Large intestine (tissue), 3 donors: Measurements from ENCODE around the gene GPR143. TPM values are rescaled to one million over a fixed set of nuclear protein-coding genes. Genes with fewer than 3 reads are reported as not detected.

ENCODE experiments used
- DNase-seq, 2 donors: peaks; one replicate each; pipeline versions ENCODE4 v3.0.0 to v3.0.0-alpha.2; 2013
- H3K27ac ChIP-seq: one replicate; pipeline ENCODE4 v1.5.1; 2013; ENCODE audit warnings: low read length
- H3K27me3 ChIP-seq: 2 replicates; pipeline ENCODE4 v1.6.1; 2013; ENCODE audit warnings: low read length; ENCODE audit not compliant: control insufficient read depth, insufficient read depth
- H3K36me3 ChIP-seq: 2 replicates; pipeline ENCODE4 v1.6.1; 2013; ENCODE audit warnings: low read length; ENCODE audit not compliant: control insufficient read depth, insufficient read depth
- H3K4me1 ChIP-seq: one replicate; pipeline ENCODE4 v1.6.1; 2013; ENCODE audit warnings: low read length; ENCODE audit not compliant: control insufficient read depth, insufficient read depth
- H3K4me3 ChIP-seq: one replicate; pipeline ENCODE4 v1.5.1; 2013; ENCODE audit warnings: low read length
- H3K9me3 ChIP-seq: one replicate; pipeline ENCODE4 v1.6.1; 2013; ENCODE audit warnings: mild to moderate bottlenecking, low read depth, low read length, moderate library complexity; ENCODE audit not compliant: control insufficient read depth
- WGBS: methylation state at CpG from one replicate; pipeline ENCODE4 v1.1.5; 2013; ENCODE audit warnings: low lambda C conversion rate; ENCODE audit not compliant: insufficient coverage; 5-methylcytosine and 5-hydroxymethylcytosine counted together
- polyA plus RNA-seq: library from polyadenylated mRNA; unstranded; fragments of 120-200 nt; gene quantifications from one replicate; pipeline ENCODE4 v1.2.1, GENCODE V29; 2013

GPR143 gene
- polyA plus RNA-seq, 1 donor, result 5.2 TPM

GRCh38 chrX:9739130-9739529 is 26.5 kb downstream of the GPR143 start:
- Histone ChIP-seq H3K9me3 (no peaks in the 10 kb centered on the region), H3K36me3 (no peaks in the 10 kb centered on the region), H3K4me1 (no peaks in the 10 kb centered on the region), H3K27me3 (no peaks in the 10 kb centered on the region), H3K27ac (no peak overlapping the region), H3K4me3 (no peak overlapping the region)
- no peak for DNase-seq
- no CpG with 5 or more reads among the region's 5 CpGs for WGBS

DNA sequence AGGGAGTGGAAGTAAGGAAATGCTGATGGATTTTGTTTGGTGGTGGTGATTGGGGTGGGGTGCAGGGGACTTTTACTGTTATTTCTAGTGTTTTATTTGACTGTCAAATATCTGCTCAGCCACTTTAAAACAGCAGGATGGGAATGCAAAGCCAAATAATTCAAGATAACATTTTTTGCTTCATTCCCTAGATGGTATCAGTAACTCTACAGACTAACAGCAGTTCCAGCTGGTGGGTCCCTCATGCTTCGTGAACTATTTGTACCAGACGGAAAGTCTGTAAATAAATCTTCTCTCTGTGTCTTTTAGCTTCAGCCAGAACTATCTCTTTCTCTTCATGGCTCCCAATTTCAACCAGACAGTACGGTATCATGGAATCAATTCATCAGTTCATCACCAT is 27.5 kb downstream of the GPR143 start:
- peaks cover 3% of the 10 kb centered on the region for H3K9me3 ChIP-seq
- no peak overlapping the region for H3K27ac ChIP-seq
- H3K4me3 ChIP-seq, result no peak overlapping the region
- 80% methylated on average over 1 of the region's 3 CpGs for WGBS
- no peaks in the 10 kb centered on the region for H3K4me1 ChIP-seq
- H3K27me3 ChIP-seq, result no peaks in the 10 kb centered on the region
- no peaks in the 10 kb centered on the region for H3K36me3 ChIP-seq
- no peak for DNase-seq

DNA sequence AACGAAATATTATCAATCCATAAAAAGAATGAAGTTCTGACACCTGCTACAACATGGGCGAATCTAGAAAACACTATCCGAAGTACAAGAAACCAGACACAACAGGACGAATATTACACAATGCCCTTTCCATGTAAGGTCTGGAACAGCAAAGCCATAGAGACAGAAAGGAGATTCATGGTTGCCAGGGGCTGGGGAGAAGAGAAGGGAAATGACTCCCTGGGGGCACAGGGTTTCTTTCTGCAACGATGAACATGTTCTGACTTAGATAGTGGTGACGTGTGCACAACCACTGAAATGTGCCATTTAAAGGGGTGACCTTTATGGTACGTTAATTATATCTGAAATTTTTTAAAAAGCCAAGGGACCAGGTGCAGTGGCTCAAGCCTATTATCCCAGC is 28.3 kb downstream of the GPR143 start:
- H3K9me3 ChIP-seq, result peaks cover 8% of the 10 kb centered on the region
- WGBS, result no CpG with 5 or more reads among the region's 7 CpGs
- H3K27me3 ChIP-seq, result no peaks in the 10 kb centered on the region
- no peak for DNase-seq
- H3K36me3 ChIP-seq, result no peaks in the 10 kb centered on the region
- no peak overlapping the region for H3K4me3 ChIP-seq
- H3K4me1 ChIP-seq, result no peaks in the 10 kb centered on the region
- no peak overlapping the region for H3K27ac ChIP-seq

- Histone ChIP-seq H3K27ac (no peak overlapping the region), H3K36me3 (no peaks in the 10 kb centered on the region), H3K4me3 (no peak overlapping the region), H3K4me1 (no peaks in the 10 kb centered on the region), H3K9me3 (peaks cover 12% of the 10 kb centered on the region), H3K27me3 (no peaks in the 10 kb centered on the region)
- DNase-seq, result no peak
- WGBS, result no CpG with 5 or more reads among the region's 1 CpG
These were observed 34.9 kb downstream of the GPR143 start for GRCh38 chrX:9730752-9731151.

DNA sequence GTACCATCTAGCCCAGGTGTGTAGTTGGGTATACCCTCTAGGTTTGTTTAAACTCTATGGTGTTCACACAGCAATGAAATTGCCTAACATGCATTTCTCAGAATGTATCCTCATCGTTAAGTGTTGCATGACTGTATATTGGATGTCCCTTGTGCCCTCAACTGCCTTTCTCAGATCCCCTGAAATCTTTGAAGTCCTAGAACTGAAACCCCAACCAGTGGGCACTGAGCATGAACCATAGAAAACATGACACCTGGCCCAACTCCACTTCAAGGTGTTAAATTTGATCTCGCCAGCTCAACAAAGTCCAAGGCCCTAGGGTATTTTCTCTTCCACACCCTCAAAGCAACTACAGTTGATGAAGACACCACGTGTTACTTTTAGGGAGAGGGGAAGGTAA is 35.6 kb downstream of the GPR143 start:
- H3K36me3 ChIP-seq, result no peaks in the 10 kb centered on the region
- no peak overlapping the region for H3K27ac ChIP-seq
- no peaks in the 10 kb centered on the region for H3K4me1 ChIP-seq
- H3K27me3 ChIP-seq, result no peaks in the 10 kb centered on the region
- DNase-seq, result peak in 1 of 2 donors; percentile 30
- no peak overlapping the region for H3K4me3 ChIP-seq
- H3K9me3 ChIP-seq, result peaks cover 12% of the 10 kb centered on the region
- no CpG with 5 or more reads among the region's 3 CpGs for WGBS

DNA sequence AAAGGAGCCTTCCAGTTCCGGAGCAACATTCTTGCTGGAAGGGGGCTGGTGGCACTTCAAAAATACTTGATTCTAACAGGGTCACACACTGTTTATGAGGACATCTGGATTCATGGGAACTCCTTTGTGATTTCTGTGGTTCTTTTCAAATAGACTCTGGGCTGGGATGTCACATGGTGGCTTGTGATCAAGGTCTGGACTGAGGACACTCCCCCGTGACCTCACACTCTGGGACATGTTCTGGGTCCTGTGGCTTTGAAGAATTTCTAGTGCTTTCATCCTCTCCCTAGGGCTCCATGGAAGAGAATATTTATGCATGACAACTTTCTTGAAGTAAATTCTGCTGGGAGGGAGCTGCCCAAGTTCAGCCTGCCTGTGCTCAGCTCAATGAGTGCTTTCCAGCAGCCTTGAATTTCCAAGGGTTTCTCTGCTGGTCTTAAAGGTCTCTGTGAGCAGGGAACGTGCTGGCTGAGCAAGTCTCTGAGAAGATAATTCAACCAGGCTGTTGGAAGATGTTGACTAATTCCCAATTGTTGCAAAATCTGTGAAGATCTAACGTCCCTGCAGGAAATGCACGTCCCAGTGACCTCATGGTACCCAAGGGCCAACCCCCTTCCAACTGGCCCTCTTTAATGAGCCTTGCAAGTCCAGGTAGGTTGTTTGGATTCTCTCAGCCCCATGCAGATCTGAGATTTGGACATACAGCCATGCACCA is 36.3 kb downstream of the GPR143 start:
- Histone ChIP-seq H3K27ac (no peak overlapping the region), H3K9me3 (peaks cover 12% of the 10 kb centered on the region), H3K4me3 (no peak overlapping the region), H3K27me3 (no peaks in the 10 kb centered on the region), H3K4me1 (no peaks in the 10 kb centered on the region), H3K36me3 (no peaks in the 10 kb centered on the region)
- WGBS, result no CpG with 5 or more reads among the region's 5 CpGs
- peak in 1 of 2 donors; percentile 23 for DNase-seq

DNA sequence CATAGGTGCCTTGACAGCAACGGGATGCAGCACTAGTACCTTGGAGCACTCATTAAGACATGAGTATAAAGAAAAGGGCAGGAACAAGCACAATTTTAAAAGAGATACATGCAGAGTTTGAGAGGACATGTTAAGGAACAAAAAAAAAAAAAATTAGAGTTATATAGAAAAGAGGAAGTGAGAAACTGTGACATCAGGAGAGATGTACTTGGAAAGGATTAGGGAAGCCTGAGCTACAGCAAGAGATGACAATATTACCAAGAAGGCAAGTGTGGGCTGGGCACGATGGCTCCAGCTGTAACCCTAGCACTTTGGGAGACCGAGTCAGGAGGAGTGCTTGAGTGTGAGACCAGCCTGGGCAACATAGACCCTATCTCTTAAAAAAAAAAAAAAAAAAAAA is 37.4 kb downstream of the GPR143 start:
- Histone ChIP-seq H3K36me3 (no peaks in the 10 kb centered on the region), H3K27ac (no peak overlapping the region), H3K4me1 (no peaks in the 10 kb centered on the region), H3K9me3 (peaks cover 11% of the 10 kb centered on the region), H3K4me3 (no peak overlapping the region), H3K27me3 (no peaks in the 10 kb centered on the region)
- DNase-seq, result no peak
- WGBS, result 100% methylated on average over 1 of the region's 3 CpGs

GRCh38 chrX:9724711-9725110 is 40.9 kb downstream of the GPR143 start:
- no peak overlapping the region for H3K4me3 ChIP-seq
- no peaks in the 10 kb centered on the region for H3K4me1 ChIP-seq
- peaks cover 14% of the 10 kb centered on the region for H3K9me3 ChIP-seq
- no CpG with 5 or more reads among the region's 2 CpGs for WGBS
- H3K36me3 ChIP-seq, result peaks cover 4% of the 10 kb centered on the region
- H3K27me3 ChIP-seq, result no peaks in the 10 kb centered on the region
- no peak overlapping the region for H3K27ac ChIP-seq
- DNase-seq, result no peak

GRCh38 chrX:9717376-9717775 is 48.3 kb downstream of the GPR143 start:
- DNase-seq, result no peak
- no peaks in the 10 kb centered on the region for H3K4me1 ChIP-seq
- peaks cover 20% of the 10 kb centered on the region for H3K9me3 ChIP-seq
- no CpG with 5 or more reads among the region's 21 CpGs for WGBS
- peaks cover 39% of the 10 kb centered on the region for H3K36me3 ChIP-seq
- no peak overlapping the region for H3K27ac ChIP-seq
- H3K4me3 ChIP-seq, result no peak overlapping the region
- H3K27me3 ChIP-seq, result no peaks in the 10 kb centered on the region

DNA sequence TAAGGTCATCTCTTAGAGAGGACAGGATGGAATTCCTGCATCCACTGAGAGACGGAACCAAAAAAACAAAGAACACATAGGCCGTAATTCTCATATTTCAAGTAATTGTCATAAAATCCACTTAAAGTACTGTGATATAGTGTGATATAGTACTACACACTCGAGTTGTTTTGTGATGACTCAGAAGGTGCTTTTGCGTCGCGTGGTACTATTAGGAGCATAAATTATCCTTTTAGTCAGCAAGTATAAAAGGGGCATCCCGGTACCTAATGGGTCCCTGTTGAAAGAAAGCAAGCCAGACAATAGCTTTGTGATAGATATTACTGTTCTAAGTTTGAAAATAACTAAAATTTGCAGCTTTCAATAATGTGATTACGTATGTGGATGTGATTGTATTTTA is 55.3 kb downstream of the GPR143 start:
- peaks cover 2% of the 10 kb centered on the region for H3K4me1 ChIP-seq
- no CpG with 5 or more reads among the region's 8 CpGs for WGBS
- no peak for DNase-seq
- H3K9me3 ChIP-seq, result peaks cover 6% of the 10 kb centered on the region
- no peaks in the 10 kb centered on the region for H3K27me3 ChIP-seq
- peaks cover 30% of the 10 kb centered on the region for H3K36me3 ChIP-seq
- H3K4me3 ChIP-seq, result no peak overlapping the region
- no peak overlapping the region for H3K27ac ChIP-seq

- peaks cover 23% of the 10 kb centered on the region for H3K36me3 ChIP-seq
- no peak overlapping the region for H3K4me3 ChIP-seq
- peak; percentile 36 to 50 for DNase-seq
- H3K4me1 ChIP-seq, result peaks cover 2% of the 10 kb centered on the region
- H3K27ac ChIP-seq, result no peak overlapping the region
- no peaks in the 10 kb centered on the region for H3K9me3 ChIP-seq
- no peaks in the 10 kb centered on the region for H3K27me3 ChIP-seq
- WGBS, result no CpG with 5 or more reads among the region's 17 CpGs
These were observed 56.6 kb downstream of the GPR143 start for GRCh38 chrX:9708923-9709553.
